Natural killer cell treated with Interleukin-12 subunit alpha and Interleukin-12 subunit beta and Interleukin-15 and Interleukin-18, amount 100 ng/mL, for 72 hours (primary cell): ENCODE data around the gene GAS7. TPM values are rescaled to one million over a fixed set of nuclear protein-coding genes. Genes with fewer than 3 reads are reported as not detected.

Experiments used
- ATAC-seq, 2 donors: fragments of 150-1000 bp; cut with Tn5 transposase in 1 of 2; sonication (Bioruptor Pico), chemical (Tn5 transposase) in 1 of 2; 2 replicates each; pipeline ENCODE4 v1.10.0; 2021
- DNase-seq: peaks from one replicate; pipeline ENCODE4 v3.0.0; 2022; ENCODE audit warnings: low spot score
- H3K27ac Mint-ChIP-seq, 2 donors: 1 replicate in 1 of 2; 2 replicates in 1 of 2; pipeline ENCODE4 v1.8.0; 2022; ENCODE audit warnings: mixed read lengths in 2 of 2, mild to moderate bottlenecking in 1 of 2, moderate library complexity in 1 of 2
- H3K27me3 Mint-ChIP-seq, 2 donors: 1 replicate in 1 of 2; 2 replicates in 1 of 2; pipeline ENCODE4 v1.8.0; 2022; ENCODE audit warnings: mixed read lengths in 2 of 2
- H3K36me3 Mint-ChIP-seq: one replicate; pipeline ENCODE4 v1.8.0; 2022; ENCODE audit warnings: mixed read lengths
- H3K4me1 Mint-ChIP-seq, 2 donors: 1 replicate in 1 of 2; 2 replicates in 1 of 2; pipeline ENCODE4 v1.8.0; 2022; ENCODE audit warnings: low read depth in 2 of 2, mixed read lengths in 2 of 2, mild to moderate bottlenecking in 1 of 2
- H3K4me3 Mint-ChIP-seq: one replicate; pipeline ENCODE4 v1.8.0; 2022; ENCODE audit warnings: mixed read lengths
- H3K9me3 Mint-ChIP-seq: 2 replicates; pipeline ENCODE4 v1.8.0; 2022; ENCODE audit warnings: mixed read lengths
- total RNA-seq, 2 donors: library from RNA; stranded (reverse); gene quantifications; one replicate each; pipeline ENCODE4 v1.2.3, GENCODE V29; 2022

GAS7 gene
- total RNA-seq, 2 donors from 2014 or later = 4.9 to 5.5 TPM

- peaks cover 20 to 22% of the 10 kb centered on the region in 2 donors for H3K4me1 Mint-ChIP-seq
- no peak overlapping the region for H3K4me3 Mint-ChIP-seq
- DNase-seq (peak; percentile 42), ATAC-seq (no peak)
- H3K36me3 Mint-ChIP-seq = no peaks in the 10 kb centered on the region
- H3K27ac Mint-ChIP-seq = peak overlapping the region in 1 of 2 donors; percentile 13
- H3K27me3 Mint-ChIP-seq = no peaks in the 10 kb centered on the region
- no peaks in the 10 kb centered on the region for H3K9me3 Mint-ChIP-seq
Observed at GRCh38 chr17:9974448-9975381, 223.7 kb downstream of the GAS7 start.

GRCh38 chr17:9973669-9974447, 224.5 kb downstream of the GAS7 start:
- Mint-ChIP-seq H3K27me3 (no peaks in the 10 kb centered on the region), H3K36me3 (no peaks in the 10 kb centered on the region), H3K4me1 (peaks cover 22 to 28% of the 10 kb centered on the region in 2 donors), H3K4me3 (no peak overlapping the region), H3K9me3 (no peaks in the 10 kb centered on the region), H3K27ac (peak overlapping the region in 1 of 2 donors; percentile 13)
- ATAC-seq (no peak), DNase-seq (peak; percentile 2)

- peak overlapping the region in 1 of 2 donors; percentile 70 for H3K27ac Mint-ChIP-seq
- H3K4me3 Mint-ChIP-seq = no peak overlapping the region
- H3K9me3 Mint-ChIP-seq = no peaks in the 10 kb centered on the region
Observed at GRCh38 chr17:9971991-9972390, 226.4 kb downstream of the GAS7 start.

GRCh38 chr17:9969301-9969935, 229.0 kb downstream of the GAS7 start:
- no peak overlapping the region for H3K4me3 Mint-ChIP-seq
- H3K27me3 Mint-ChIP-seq = no peaks in the 10 kb centered on the region
- ATAC-seq = no peak
- peak; percentile 13 for DNase-seq
- H3K4me1 Mint-ChIP-seq = peaks cover 22 to 37% of the 10 kb centered on the region in 2 donors
- H3K36me3 Mint-ChIP-seq = no peaks in the 10 kb centered on the region
- H3K27ac Mint-ChIP-seq = no peak overlapping the region
- H3K9me3 Mint-ChIP-seq = no peaks in the 10 kb centered on the region

More at GRCh38 chr17:9971991-9972390, 226.4 kb downstream of the GAS7 start:
- ATAC-seq (no peak), DNase-seq (peak; percentile 5)
- Mint-ChIP-seq H3K27me3 (no peaks in the 10 kb centered on the region), H3K36me3 (no peaks in the 10 kb centered on the region), H3K4me1 (peaks cover 23 to 34% of the 10 kb centered on the region in 2 donors)

- Mint-ChIP-seq H3K4me1 (peaks cover 22 to 38% of the 10 kb centered on the region in 2 donors), H3K27ac (peak overlapping the region in 1 of 2 donors; percentile 48), H3K27me3 (no peaks in the 10 kb centered on the region), H3K4me3 (no peak overlapping the region), H3K9me3 (no peaks in the 10 kb centered on the region), H3K36me3 (no peaks in the 10 kb centered on the region)
- ATAC-seq (no peak), DNase-seq (peak; percentile 54)
Observed at GRCh38 chr17:9968881-9969280, 229.5 kb downstream of the GAS7 start.

- H3K27ac Mint-ChIP-seq = peak overlapping the region in 1 of 2 donors; percentile 48
- H3K36me3 Mint-ChIP-seq = no peaks in the 10 kb centered on the region
- DNase-seq (no peak), ATAC-seq (no peak)
- H3K4me3 Mint-ChIP-seq = no peak overlapping the region
- H3K9me3 Mint-ChIP-seq = no peaks in the 10 kb centered on the region
- no peaks in the 10 kb centered on the region for H3K27me3 Mint-ChIP-seq
- H3K4me1 Mint-ChIP-seq = peaks cover 22 to 38% of the 10 kb centered on the region in 2 donors
Observed at GRCh38 chr17:9968008-9968407, 230.4 kb downstream of the GAS7 start.

GRCh38 chr17:9959377-9959981, 238.9 kb downstream of the GAS7 start:
- H3K36me3 Mint-ChIP-seq = no peaks in the 10 kb centered on the region
- H3K9me3 Mint-ChIP-seq = no peaks in the 10 kb centered on the region
- H3K27me3 Mint-ChIP-seq = no peaks in the 10 kb centered on the region
- peaks cover 0 to 12% of the 10 kb centered on the region in 2 donors for H3K4me1 Mint-ChIP-seq
- no peak for DNase-seq
- H3K4me3 Mint-ChIP-seq = no peak overlapping the region
- H3K27ac Mint-ChIP-seq = no peak overlapping the region
- no peak for ATAC-seq

GRCh38 chr17:9958586-9959281, 239.7 kb downstream of the GAS7 start:
- DNase-seq (no peak), ATAC-seq (no peak)
- no peaks in the 10 kb centered on the region for H3K27me3 Mint-ChIP-seq
- H3K36me3 Mint-ChIP-seq = no peaks in the 10 kb centered on the region
- no peak overlapping the region for H3K4me3 Mint-ChIP-seq
- H3K4me1 Mint-ChIP-seq = peaks cover 0 to 12% of the 10 kb centered on the region in 2 donors
- H3K27ac Mint-ChIP-seq = no peak overlapping the region
- H3K9me3 Mint-ChIP-seq = no peaks in the 10 kb centered on the region

GRCh38 chr17:9957244-9957643, 241.2 kb downstream of the GAS7 start:
- DNase-seq = no peak
- H3K4me1 Mint-ChIP-seq = peaks cover 0 to 12% of the 10 kb centered on the region in 2 donors
- H3K36me3 Mint-ChIP-seq = no peaks in the 10 kb centered on the region
- H3K27ac Mint-ChIP-seq = no peak overlapping the region
- no peak for ATAC-seq
- no peaks in the 10 kb centered on the region for H3K9me3 Mint-ChIP-seq
- H3K4me3 Mint-ChIP-seq = no peak overlapping the region
- no peaks in the 10 kb centered on the region for H3K27me3 Mint-ChIP-seq

GRCh38 chr17:9956474-9957131, 241.8 kb downstream of the GAS7 start:
- H3K27ac Mint-ChIP-seq = no peak overlapping the region
- no peaks in the 10 kb centered on the region for H3K36me3 Mint-ChIP-seq
- H3K4me3 Mint-ChIP-seq = no peak overlapping the region
- no peak for DNase-seq
- no peaks in the 10 kb centered on the region for H3K27me3 Mint-ChIP-seq
- H3K9me3 Mint-ChIP-seq = no peaks in the 10 kb centered on the region
- ATAC-seq = no peak
- peaks cover 0 to 10% of the 10 kb centered on the region in 2 donors for H3K4me1 Mint-ChIP-seq

GRCh38 chr17:9953492-9953891, 244.9 kb downstream of the GAS7 start:
- H3K4me3 Mint-ChIP-seq = no peak overlapping the region
- no peaks in the 10 kb centered on the region for H3K9me3 Mint-ChIP-seq
- no peaks in the 10 kb centered on the region for H3K27me3 Mint-ChIP-seq
- H3K27ac Mint-ChIP-seq = no peak overlapping the region
- no peaks in the 10 kb centered on the region for H3K36me3 Mint-ChIP-seq
- ATAC-seq (no peak), DNase-seq (no peak)
- peaks cover 0 to 4% of the 10 kb centered on the region in 2 donors for H3K4me1 Mint-ChIP-seq

GRCh38 chr17:9951803-9952202, 246.6 kb downstream of the GAS7 start:
- Mint-ChIP-seq H3K4me3 (no peak overlapping the region), H3K27ac (no peak overlapping the region), H3K36me3 (no peaks in the 10 kb centered on the region), H3K27me3 (no peaks in the 10 kb centered on the region), H3K9me3 (no peaks in the 10 kb centered on the region), H3K4me1 (peaks cover 0 to 4% of the 10 kb centered on the region in 2 donors)
- ATAC-seq (no peak), DNase-seq (no peak)
